Measurements from ENCODE around the gene VKORC1.

Gene VKORC1

DNA sequence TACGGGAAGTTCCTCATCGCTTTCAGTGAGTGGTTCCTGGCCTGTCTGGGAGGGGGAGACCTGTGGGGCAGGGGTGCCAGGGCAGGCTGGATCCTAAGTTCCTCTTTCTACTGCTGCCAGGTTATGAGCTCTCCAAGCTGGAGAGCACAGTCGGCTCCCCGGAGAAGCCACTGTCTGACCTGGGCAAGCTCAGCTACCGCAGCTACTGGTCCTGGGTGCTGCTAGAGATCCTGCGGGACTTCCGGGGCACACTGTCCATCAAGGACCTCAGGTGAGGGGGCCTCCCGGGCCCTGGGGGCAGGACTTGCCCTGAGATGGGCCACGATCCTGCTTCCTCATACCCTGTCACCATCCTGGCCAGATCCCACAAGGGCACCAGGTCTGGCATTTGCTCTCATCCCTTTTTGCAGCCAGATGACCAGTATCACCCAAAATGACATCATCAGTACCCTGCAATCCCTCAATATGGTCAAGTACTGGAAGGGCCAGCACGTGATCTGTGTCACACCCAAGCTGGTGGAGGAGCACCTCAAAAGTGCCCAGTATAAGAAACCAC, 35.8 kb upstream of the VKORC1 start:
- peaks cover 11% of the 10 kb centered on the region for H3K36me3 ChIP-seq
- H3K9me3 ChIP-seq, result no peaks in the 10 kb centered on the region
- TF ChIP-seq, protein P1, sequence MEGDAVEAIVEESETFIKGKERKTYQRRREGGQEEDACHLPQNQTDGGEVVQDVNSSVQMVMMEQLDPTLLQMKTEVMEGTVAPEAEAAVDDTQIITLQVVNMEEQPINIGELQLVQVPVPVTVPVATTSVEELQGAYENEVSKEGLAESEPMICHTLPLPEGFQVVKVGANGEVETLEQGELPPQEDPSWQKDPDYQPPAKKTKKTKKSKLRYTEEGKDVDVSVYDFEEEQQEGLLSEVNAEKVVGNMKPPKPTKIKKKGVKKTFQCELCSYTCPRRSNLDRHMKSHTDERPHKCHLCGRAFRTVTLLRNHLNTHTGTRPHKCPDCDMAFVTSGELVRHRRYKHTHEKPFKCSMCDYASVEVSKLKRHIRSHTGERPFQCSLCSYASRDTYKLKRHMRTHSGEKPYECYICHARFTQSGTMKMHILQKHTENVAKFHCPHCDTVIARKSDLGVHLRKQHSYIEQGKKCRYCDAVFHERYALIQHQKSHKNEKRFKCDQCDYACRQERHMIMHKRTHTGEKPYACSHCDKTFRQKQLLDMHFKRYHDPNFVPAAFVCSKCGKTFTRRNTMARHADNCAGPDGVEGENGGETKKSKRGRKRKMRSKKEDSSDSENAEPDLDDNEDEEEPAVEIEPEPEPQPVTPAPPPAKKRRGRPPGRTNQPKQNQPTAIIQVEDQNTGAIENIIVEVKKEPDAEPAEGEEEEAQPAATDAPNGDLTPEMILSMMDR (IDR thresholded peaks at IDR 0.05; ENCODE audit: low read depth, low read length), result no peak
- peaks cover 23% of the 10 kb centered on the region for H3K4me1 ChIP-seq
- DNase-seq, result no peak
- no peaks in the 10 kb centered on the region for H3K27me3 ChIP-seq
- no peak overlapping the region for H3K4me3 ChIP-seq (ENCODE audit: low read depth, low read length)

DNA sequence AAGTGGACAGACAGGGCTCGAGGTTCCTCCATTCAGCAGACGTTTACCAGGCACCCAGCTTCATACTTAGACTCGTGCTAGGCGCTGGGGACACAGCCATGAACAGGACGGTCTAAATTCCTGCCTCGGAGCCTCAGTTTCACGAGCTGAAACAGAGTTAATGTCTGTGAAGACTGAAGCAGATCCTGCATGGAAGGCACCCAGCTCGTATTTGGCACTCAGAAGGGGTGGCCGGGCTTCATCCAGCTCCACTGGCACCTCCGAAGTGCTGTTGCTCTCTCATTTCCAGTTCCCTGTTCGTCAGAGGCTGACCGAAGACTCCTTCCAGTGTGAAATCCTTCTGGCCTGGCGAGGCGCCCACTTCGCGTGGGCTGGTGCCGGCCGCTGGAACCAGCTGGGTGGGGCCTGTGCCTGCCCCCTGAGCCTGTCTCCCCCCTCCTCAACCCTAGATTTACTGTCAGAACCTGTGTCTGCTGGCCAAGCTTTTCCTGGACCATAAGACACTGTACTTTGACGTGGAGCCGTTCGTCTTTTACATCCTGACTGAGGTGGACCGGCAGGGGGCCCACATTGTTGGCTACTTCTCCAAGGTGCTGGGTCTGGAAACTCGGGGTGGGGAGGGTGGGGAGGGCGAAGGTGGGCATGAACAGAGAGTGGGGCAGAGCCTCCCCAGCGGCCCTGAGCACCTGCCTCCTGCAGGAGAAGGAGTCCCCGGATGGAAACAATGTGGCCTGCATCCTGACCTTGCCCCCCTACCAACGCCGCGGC, 35.2 kb upstream of the VKORC1 start:
- Histone ChIP-seq H3K27me3 (no peaks in the 10 kb centered on the region), H3K36me3 (peaks cover 11% of the 10 kb centered on the region), H3K4me1 (peaks cover 17% of the 10 kb centered on the region), H3K4me3 (ENCODE audit: low read depth, low read length) (no peak overlapping the region), H3K9me3 (no peaks in the 10 kb centered on the region)
- TF ChIP-seq, protein P1 (IDR thresholded peaks at IDR 0.05; ENCODE audit: low read depth, low read length), result no peak
- no peak for DNase-seq

DNA sequence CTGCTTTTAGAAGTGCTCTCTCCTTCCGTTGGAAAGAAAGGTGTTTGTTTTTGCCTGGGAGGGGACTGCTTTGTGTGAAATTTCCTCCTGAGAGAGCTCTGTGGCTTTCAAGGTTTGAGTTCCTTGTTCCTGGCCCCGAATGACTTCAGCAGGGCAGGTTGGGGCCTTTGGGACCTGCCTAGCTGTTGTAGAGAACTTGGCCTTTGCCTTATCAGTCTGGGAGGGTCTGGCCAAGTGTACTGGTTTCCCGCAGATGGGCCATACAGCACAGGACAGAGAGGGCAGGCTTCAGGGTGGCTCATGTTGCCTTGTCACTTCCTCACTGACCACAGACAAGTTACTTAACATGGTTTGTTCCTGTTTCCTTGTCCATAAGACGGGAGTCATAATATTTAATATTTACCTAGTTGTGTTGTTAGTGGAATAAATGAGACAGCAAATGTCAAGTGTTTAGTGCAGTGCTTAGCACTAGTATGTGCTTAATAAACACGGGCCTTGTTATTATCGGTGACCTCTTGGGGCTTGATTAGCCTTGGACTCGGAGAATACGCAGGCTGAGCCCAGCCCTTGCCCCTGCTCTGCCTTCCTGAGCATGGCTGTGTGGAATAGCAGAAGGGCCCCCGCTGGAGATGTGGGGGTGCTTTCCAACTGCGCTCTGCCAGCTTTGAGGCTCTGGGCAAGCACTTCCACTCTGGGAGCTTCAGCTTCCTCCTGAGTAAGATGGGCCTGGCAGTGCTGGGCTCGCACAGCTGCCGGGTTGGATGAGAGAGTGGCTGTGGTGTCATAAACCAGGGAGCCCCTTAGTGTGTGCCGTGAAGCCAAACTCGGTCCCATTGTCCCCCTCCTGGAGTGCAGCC, 34.3 kb upstream of the VKORC1 start:
- no peak for DNase-seq
- Histone ChIP-seq H3K4me1 (peaks cover 10% of the 10 kb centered on the region), H3K9me3 (no peaks in the 10 kb centered on the region), H3K36me3 (peaks cover 15% of the 10 kb centered on the region), H3K27me3 (no peaks in the 10 kb centered on the region), H3K4me3 (ENCODE audit: low read depth, low read length) (no peak overlapping the region)
- TF ChIP-seq, protein P1 (IDR thresholded peaks at IDR 0.05; ENCODE audit: low read depth, low read length), result no peak

DNA sequence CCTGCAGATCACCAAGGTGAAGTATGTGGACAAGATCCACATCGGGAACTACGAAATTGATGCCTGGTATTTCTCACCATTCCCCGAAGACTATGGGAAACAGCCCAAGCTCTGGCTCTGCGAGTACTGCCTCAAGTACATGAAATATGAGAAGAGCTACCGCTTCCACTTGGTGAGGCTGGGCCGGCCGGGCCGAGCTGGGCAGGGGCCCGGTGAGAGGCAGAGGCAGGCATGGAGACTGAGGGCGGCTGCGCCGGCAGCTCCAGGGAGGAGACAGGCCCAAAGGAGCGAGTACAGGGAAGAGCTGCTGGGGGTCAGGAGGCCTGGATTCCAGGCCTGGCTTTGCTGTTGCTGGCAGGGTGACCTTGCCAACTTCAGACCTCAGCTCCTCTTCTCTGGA, 32.6 kb upstream of the VKORC1 start:
- TF ChIP-seq, protein P1 (IDR thresholded peaks at IDR 0.05; ENCODE audit: low read depth, low read length), result no peak
- DNase-seq, result no peak
- H3K4me1 ChIP-seq, result no peaks in the 10 kb centered on the region
- H3K9me3 ChIP-seq, result no peaks in the 10 kb centered on the region
- no peak overlapping the region for H3K4me3 ChIP-seq (ENCODE audit: low read depth, low read length)
- peaks cover 21% of the 10 kb centered on the region for H3K36me3 ChIP-seq
- no peaks in the 10 kb centered on the region for H3K27me3 ChIP-seq

DNA sequence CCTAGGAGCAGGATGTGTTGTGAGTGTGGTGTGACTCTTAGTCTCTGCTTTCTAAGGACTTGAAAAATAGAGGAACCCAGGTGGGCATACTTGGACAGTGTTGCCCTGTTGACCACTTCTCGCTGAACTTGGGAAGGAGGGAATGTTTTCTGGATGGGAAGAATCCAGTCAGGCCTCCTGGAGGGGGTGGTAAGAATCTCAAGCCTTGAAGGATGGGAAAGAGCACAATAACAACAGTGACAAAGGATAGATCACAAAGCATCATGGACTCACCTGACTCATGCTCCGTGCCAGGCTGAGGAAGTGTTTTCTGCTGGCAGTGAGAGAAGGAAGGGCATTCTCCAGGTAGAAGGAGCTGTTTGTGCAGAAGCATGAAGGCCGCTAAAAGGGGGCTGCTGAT, 31.2 kb upstream of the VKORC1 start:
- TF ChIP-seq, protein P1 (IDR thresholded peaks at IDR 0.05; ENCODE audit: low read depth, low read length), result no peak
- no peaks in the 10 kb centered on the region for H3K27me3 ChIP-seq
- H3K4me3 ChIP-seq (ENCODE audit: low read depth, low read length), result no peak overlapping the region
- DNase-seq, result no peak
- H3K36me3 ChIP-seq, result peaks cover 28% of the 10 kb centered on the region
- H3K4me1 ChIP-seq, result no peaks in the 10 kb centered on the region
- no peaks in the 10 kb centered on the region for H3K9me3 ChIP-seq
